GM15510 (cell line): ENCODE results near the gene PAM16.

Source experiments
- POLR2A ChIP-seq: IDR thresholded peaks from 3 replicates; pipeline ENCODE4 v1.6.1; 2011; ENCODE audit warnings: borderline replicate concordance; ENCODE audit not compliant: insufficient read length; ENCODE audit errors: extremely low read depth

The PAM16 gene

DNA sequence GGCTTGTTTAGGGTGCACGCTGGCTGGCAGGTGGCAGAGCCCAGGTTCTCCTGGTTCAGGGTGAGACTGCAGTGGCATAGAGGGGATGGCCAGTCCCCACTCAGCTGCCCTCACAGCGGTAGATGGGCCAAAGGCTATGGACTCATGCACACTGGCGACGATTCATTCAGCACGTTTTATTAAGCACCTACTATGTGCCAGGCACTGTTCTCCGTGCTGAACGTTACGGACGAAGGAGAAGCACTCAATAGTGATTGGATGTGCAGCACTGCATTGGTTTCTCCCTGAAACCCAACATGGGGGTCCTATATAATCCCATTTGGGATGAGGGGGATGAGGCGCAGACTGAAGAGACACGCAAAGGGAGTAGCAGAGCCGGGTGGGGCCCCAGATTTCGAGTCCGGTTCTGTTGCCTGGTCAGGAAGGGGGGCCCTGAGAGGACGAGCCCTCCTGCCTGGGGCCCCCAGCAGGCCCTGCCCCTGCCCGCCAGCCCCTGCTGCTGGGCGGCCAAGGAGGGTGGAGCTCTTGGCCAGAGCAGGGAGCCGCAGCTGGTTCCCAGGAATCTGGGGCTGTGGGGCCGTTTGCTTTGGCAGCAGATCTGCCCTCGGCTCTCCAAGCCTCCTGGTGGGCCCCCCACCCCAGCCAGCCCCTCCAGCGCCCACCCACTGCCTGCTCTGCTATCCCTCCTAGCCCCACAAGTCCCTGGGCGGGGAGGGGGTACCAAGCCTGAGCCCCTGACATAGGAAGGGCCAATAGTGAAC is 26.4 kb downstream of the PAM16 start:
- TF ChIP-seq POLR2A = no peak

- TF ChIP-seq POLR2A = no peak
Measured at GRCh38 chr16:4323845-4324488, 27.2 kb downstream of the PAM16 start.

- TF ChIP-seq POLR2A = no peak
Measured at GRCh38 chr16:4323071-4323844, 27.9 kb downstream of the PAM16 start.

- TF ChIP-seq POLR2A = no peak
Measured at GRCh38 chr16:4322121-4323052, 28.7 kb downstream of the PAM16 start.

GRCh38 chr16:4321286-4322120 is 29.6 kb downstream of the PAM16 start:
- no peak for TF ChIP-seq POLR2A

- TF ChIP-seq POLR2A = no peak
Measured at GRCh38 chr16:4320571-4321137, 30.5 kb downstream of the PAM16 start.

- TF ChIP-seq POLR2A = no peak
Measured at GRCh38 chr16:4319454-4320421, 31.4 kb downstream of the PAM16 start.

DNA sequence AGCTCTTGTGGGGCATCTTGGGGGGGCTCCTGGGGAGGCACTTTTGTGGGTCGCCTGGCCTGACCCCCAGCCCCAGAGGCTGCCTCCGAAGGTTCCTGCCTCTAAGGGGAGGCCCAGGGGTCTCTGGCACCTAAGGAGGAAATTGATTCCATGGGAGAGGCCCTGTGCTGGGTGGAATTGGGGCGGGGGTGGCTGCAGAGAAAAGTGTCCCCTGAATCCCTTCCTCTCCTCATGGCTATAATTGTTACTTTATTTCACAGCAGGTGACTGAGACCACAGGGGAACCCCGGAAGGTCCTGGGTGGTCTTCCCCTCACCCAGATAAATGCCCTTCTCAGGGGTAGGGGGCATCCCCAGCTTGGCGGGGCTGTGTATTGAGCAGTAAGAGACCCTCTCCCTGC is 32.2 kb downstream of the PAM16 start:
- no peak for TF ChIP-seq POLR2A

- TF ChIP-seq POLR2A = no peak
Measured at GRCh38 chr16:4318451-4318910, 32.6 kb downstream of the PAM16 start.

DNA sequence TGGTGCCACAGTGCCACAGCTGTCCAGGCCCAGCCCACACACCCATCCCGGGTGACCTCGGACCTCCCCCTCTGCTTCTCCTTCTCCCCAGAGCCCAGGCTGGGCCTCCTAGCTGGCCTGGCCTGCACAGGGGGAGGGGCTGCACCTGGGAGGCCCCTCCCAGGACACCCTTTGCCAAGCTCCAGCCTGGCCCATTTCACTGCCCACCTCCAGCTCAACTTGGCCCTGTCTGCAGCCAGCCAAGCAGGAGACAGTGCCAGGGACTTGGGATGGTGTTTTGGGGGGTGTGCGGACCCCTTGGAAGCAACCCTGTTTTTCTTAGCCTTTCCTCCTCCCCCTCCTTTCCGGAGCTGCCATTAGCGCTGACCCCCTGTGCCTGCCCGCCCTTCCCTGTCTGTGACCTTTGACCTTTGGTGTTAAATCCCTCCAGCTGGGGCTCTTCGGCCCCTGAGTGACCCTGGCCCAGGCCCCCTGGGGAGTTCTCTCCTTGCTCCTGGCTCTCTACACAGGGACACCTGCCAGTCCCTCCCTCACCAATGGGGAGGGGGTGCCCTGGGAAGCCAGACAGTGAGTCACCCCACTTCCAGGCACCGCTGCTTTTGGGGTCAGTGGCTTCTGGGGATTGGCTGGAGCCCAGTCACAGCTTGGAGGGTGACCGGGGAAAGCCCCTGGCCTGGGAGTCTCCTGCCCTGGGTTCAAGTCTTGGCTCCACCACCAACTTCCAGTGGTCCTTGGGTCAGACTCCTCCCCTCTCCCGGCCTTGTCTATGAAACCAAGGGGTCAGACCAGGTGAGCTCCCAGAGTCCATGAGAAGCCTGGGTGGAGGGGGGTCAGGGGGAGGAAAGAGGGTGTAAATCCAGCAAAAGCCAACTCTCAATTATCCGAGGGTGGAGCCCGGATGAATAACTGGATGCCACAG is 33.3 kb downstream of the PAM16 start:
- TF ChIP-seq POLR2A = no peak

DNA sequence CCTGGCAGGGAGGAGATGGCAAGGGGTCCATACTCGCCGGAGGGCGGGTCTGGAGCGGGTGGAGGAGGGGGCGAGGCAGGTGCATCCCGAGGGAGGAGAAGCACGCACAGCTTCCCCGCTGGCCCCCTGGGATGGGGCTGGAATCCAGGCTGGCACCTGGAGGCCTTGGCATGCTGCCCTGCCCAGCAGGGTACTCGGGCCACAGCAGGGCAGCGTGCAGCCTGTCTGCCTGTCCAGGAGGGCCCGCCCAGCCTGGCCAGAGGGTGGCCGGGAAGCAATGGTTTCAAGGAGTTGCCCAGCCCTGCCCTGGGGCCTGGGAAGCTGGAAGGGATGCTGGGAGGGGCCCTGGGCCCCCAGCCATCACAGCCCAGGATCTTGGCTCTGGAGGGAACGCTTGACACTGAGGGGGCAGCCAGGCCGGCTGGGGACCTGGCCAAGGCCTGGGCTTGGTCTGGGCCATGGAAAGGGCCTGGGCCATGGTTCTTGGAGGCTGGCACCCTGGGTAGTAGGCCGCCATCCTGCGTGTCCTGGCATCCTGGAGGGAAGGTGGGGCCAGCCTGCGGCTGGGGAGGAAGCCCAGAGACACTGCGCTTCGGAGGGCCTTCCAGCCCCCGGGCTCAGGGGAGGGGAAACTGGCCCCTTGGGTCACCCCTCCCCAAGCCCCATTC is 34.1 kb downstream of the PAM16 start:
- no peak for TF ChIP-seq POLR2A
